GM21786 (cell line): Measurements from ENCODE around the gene GSTA4.
"Not testable (repeated sequence)": the region's sequence is repeated elsewhere in the genome, so short reads cannot be mapped to it uniquely, and the experiment has no call there.

Experiments
- ATAC-seq: cut with Tn5 transposase; IDR thresholded peaks from one replicate; pipeline ENCODE4 v1.9.1; 2021; ENCODE audit not compliant: unreplicated experiment

The GSTA4 gene

GRCh38 chr6:52976591-52977035 is 18.5 kb downstream of the GSTA4 start:
- ATAC-seq, result peak; percentile 93

- ATAC-seq, result peak; percentile 7
These were observed 18.9 kb downstream of the GSTA4 start for GRCh38 chr6:52976149-52976548.

GRCh38 chr6:52975580-52975979 is 19.5 kb downstream of the GSTA4 start:
- ATAC-seq, result no peak

- ATAC-seq, result no peak
These were observed 22.1 kb downstream of the GSTA4 start for GRCh38 chr6:52972989-52973388.

GRCh38 chr6:52969359-52969758 is 25.7 kb downstream of the GSTA4 start:
- ATAC-seq, result no peak

GRCh38 chr6:52966101-52966500 is 29.0 kb downstream of the GSTA4 start:
- ATAC-seq, result no peak

GRCh38 chr6:52965380-52965779 is 29.7 kb downstream of the GSTA4 start:
- no peak for ATAC-seq

GRCh38 chr6:52964318-52964717 is 30.8 kb downstream of the GSTA4 start:
- no peak for ATAC-seq

GRCh38 chr6:52962701-52963100 is 32.4 kb downstream of the GSTA4 start:
- no peak for ATAC-seq

GRCh38 chr6:52961022-52961421 is 34.1 kb downstream of the GSTA4 start:
- not testable (repeated sequence) for ATAC-seq

- not testable (repeated sequence) for ATAC-seq
These were observed 34.9 kb downstream of the GSTA4 start for GRCh38 chr6:52960211-52960610.

GRCh38 chr6:52958546-52959255 is 36.4 kb downstream of the GSTA4 start:
- no peak for ATAC-seq

GRCh38 chr6:52955871-52956270 is 39.2 kb downstream of the GSTA4 start:
- ATAC-seq, result no peak

GRCh38 chr6:52953911-52954839 is 40.9 kb downstream of the GSTA4 start:
- ATAC-seq, result no peak

- no peak for ATAC-seq
These were observed 48.8 kb downstream of the GSTA4 start for GRCh38 chr6:52946306-52946705.

- ATAC-seq, result not testable (repeated sequence)
These were observed 52.3 kb downstream of the GSTA4 start for GRCh38 chr6:52942821-52943220.

GRCh38 chr6:52942221-52942620 is 52.9 kb downstream of the GSTA4 start:
- ATAC-seq, result no peak

GRCh38 chr6:52937908-52938307 is 57.2 kb downstream of the GSTA4 start:
- no peak for ATAC-seq

GRCh38 chr6:52933778-52934177 is 61.3 kb downstream of the GSTA4 start:
- no peak for ATAC-seq

- no peak for ATAC-seq
These were observed 63.7 kb downstream of the GSTA4 start for GRCh38 chr6:52931351-52931750.

- no peak for ATAC-seq
These were observed 65.5 kb downstream of the GSTA4 start for GRCh38 chr6:52929321-52930164.
